Measurements from ENCODE around the gene CPPED1. TPM values are rescaled to one million over a fixed set of nuclear protein-coding genes. Genes with fewer than 3 reads are reported as not detected.
A peak's percentile ranks its signal among the peaks of the same experiment; 100 is the strongest.

Gene CPPED1
- total RNA-seq, 1 donor from 2014 or later: 9.0 TPM

DNA sequence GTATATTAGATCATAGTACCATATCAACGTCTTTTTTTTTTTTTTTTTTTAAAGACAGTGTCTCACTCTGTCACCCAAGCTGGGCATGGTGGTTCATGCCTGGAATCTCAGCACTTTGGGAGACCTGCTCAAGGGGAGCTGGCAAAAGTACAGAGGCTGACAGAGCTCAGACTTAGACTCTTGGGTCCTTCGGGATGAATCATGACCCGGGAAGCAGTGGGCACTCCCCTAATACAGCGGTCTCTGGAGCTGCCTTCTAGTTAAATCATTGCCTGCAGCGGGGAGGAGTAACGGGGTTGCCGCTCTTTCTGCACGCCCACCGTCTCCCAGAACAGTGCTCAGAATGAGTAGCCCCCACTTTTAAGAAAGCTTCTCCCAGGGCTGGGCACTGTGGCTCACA is 174.4 kb downstream of the CPPED1 start:
- intact Hi-C loops (cut with micrococcal nuclease): loop anchor here (1.0 kb wide), 1 partner anchor 20 kb away; no protein-coding TSS in a partner anchor
- Mint-ChIP-seq H3K27me3 (ENCODE audit: low read depth) (peaks cover 19% of the 10 kb centered on the region), H3K36me3 (ENCODE audit: low read depth) (no peaks in the 10 kb centered on the region), H3K4me1 (ENCODE audit: low read depth) (no peaks in the 10 kb centered on the region), H3K4me3 (ENCODE audit: low read depth) (no peak overlapping the region), H3K9me3 (no peaks in the 10 kb centered on the region), H3K27ac (no peak overlapping the region)
- no peak for DNase-seq (ENCODE audit: low spot score)

DNA sequence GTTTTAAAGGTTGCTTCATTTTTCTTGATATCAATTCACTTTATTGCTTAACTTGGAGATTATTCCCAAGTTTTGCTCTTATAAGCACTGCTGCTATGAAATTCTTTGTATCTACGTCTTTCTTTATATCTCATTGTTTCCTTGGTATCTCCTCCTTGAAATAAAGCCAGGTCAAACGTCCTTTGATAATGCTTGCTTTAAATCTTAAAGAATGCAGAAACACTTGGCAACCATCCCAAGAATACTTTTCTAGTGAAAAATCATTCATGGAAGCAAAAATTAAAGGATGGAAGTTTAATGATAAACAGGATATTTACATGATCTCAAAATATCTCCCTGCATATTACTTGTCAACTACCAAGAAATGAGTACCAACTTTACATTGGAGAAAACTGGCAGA is 175.2 kb downstream of the CPPED1 start:
- no peak for DNase-seq (ENCODE audit: low spot score)
- intact Hi-C loops (cut with micrococcal nuclease): no loop called here
- Mint-ChIP-seq H3K4me1 (ENCODE audit: low read depth) (no peaks in the 10 kb centered on the region), H3K9me3 (no peaks in the 10 kb centered on the region), H3K27ac (no peak overlapping the region), H3K27me3 (ENCODE audit: low read depth) (peaks cover 18% of the 10 kb centered on the region), H3K36me3 (ENCODE audit: low read depth) (no peaks in the 10 kb centered on the region), H3K4me3 (ENCODE audit: low read depth) (no peak overlapping the region)

DNA sequence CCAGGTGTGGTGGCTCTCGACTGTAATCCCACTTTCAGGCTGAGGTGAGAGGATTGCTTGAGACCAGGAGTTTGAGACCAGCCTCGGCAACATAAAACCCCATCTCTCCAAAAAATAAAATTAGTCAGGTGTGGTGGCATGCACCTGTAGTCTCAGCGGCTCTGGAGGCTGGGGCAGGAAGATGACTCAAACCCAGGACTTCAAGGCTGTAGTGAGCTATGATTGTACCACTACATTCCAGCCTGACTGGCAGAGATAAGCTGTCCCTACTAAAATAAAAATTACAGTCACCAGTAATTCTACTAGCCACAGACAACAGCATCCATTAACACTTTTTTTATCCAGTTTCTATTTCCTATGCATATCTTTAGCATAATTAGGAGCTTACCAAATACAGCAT is 176.3 kb downstream of the CPPED1 start:
- intact Hi-C loops (cut with micrococcal nuclease): no loop called here
- Mint-ChIP-seq H3K4me1 (ENCODE audit: low read depth) (no peaks in the 10 kb centered on the region), H3K36me3 (ENCODE audit: low read depth) (no peaks in the 10 kb centered on the region), H3K9me3 (no peaks in the 10 kb centered on the region), H3K4me3 (ENCODE audit: low read depth) (no peak overlapping the region), H3K27me3 (ENCODE audit: low read depth) (peaks cover 7% of the 10 kb centered on the region), H3K27ac (no peak overlapping the region)
- DNase-seq (ENCODE audit: low spot score): no peak

DNA sequence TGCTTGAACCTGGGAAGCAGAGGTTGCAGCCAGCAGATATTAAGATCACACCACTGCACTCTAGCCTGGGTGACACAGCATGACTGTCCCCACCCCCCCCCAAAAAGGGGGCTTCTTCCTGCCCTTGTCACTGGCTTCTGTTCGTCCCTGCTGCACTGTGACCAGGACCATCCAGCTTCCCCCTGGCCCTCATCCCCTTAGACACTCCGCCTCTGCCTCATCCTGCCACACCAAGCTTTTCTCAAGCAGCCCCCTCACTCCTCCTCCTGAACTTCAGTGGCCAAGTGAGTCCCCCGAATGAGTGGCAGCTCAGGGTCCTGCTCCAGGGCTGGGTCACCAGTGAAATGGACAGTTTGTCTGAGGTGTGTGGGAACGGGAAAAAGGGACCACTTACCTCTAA is 177.3 kb downstream of the CPPED1 start:
- DNase-seq (ENCODE audit: low spot score): no peak
- no peaks in the 10 kb centered on the region for H3K9me3 Mint-ChIP-seq
- H3K4me3 Mint-ChIP-seq (ENCODE audit: low read depth): no peak overlapping the region
- intact Hi-C loops (cut with micrococcal nuclease): no loop called here
- H3K36me3 Mint-ChIP-seq (ENCODE audit: low read depth): no peaks in the 10 kb centered on the region
- no peaks in the 10 kb centered on the region for H3K4me1 Mint-ChIP-seq (ENCODE audit: low read depth)
- no peak overlapping the region for H3K27ac Mint-ChIP-seq
- H3K27me3 Mint-ChIP-seq (ENCODE audit: low read depth): peaks cover 7% of the 10 kb centered on the region

DNA sequence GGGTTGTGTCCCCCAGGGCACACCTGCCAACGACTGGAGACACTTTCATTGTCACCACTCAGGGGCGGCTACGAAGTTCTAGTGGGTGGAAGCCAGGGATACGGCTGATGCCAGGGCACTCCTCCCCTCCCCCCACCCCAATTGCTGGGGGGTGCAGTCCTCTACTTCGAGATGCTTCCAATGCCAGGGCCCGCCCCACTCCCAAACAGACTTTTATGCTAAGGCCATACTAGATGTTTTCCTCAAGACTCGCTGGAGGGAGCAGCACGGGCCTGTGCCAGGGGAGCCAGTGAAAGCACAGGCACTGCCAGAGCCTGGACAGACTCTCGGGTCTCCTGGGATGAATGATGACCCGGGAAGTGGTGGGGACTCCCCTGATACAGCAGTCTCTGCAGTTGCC is 178.0 kb downstream of the CPPED1 start:
- Mint-ChIP-seq H3K27ac (no peak overlapping the region), H3K4me3 (ENCODE audit: low read depth) (no peak overlapping the region), H3K36me3 (ENCODE audit: low read depth) (no peaks in the 10 kb centered on the region), H3K9me3 (no peaks in the 10 kb centered on the region), H3K4me1 (ENCODE audit: low read depth) (no peaks in the 10 kb centered on the region), H3K27me3 (ENCODE audit: low read depth) (peaks cover 7% of the 10 kb centered on the region)
- no peak for DNase-seq (ENCODE audit: low spot score)
- intact Hi-C loops (cut with micrococcal nuclease): no loop called here

DNA sequence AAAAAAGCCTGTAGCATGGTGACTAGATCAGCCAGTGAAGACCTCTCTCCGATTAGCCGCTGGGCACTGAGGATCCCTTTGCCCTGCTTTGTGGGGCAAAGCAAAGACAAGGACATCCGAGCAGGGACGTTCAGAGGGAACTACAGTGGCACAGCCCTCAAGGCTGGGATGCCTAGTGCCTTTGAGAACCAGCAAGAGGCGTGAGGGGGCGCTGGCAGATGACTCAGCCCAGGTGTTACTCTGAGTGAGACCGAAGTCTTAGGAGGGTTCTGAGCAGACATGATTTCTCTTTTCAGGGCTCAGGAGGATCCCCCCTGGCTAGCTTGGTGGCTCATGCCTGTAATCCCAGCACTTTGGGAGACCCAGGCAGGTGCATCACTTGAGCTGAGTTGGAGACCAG is 178.6 kb downstream of the CPPED1 start:
- no peak overlapping the region for H3K27ac Mint-ChIP-seq
- no peak overlapping the region for H3K4me3 Mint-ChIP-seq (ENCODE audit: low read depth)
- H3K9me3 Mint-ChIP-seq: no peaks in the 10 kb centered on the region
- H3K4me1 Mint-ChIP-seq (ENCODE audit: low read depth): no peaks in the 10 kb centered on the region
- H3K36me3 Mint-ChIP-seq (ENCODE audit: low read depth): no peaks in the 10 kb centered on the region
- intact Hi-C loops (cut with micrococcal nuclease): no loop called here
- H3K27me3 Mint-ChIP-seq (ENCODE audit: low read depth): peaks cover 7% of the 10 kb centered on the region
- no peak for DNase-seq (ENCODE audit: low spot score)

DNA sequence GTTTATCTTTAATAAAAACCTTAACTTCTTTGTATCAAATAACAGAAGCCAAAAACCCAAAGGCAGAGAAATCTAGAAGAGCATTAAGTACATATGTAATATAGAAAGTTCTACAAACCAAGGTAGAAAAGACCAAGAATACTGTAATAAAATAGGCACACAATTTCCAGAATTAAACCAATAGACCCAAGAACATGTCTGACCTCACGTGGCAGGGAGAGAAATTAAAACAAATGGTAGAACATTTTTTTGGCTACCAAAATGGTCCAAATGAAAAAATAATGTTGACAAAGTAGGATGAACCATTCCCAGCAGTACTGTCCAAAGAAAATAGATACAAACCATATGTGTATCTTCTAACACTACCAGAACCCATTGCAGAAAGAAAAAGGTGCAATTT is 183.5 kb downstream of the CPPED1 start:
- H3K4me3 Mint-ChIP-seq (ENCODE audit: low read depth): no peak overlapping the region
- H3K4me1 Mint-ChIP-seq (ENCODE audit: low read depth): peaks cover 11% of the 10 kb centered on the region
- H3K9me3 Mint-ChIP-seq: no peaks in the 10 kb centered on the region
- H3K36me3 Mint-ChIP-seq (ENCODE audit: low read depth): no peaks in the 10 kb centered on the region
- H3K27me3 Mint-ChIP-seq (ENCODE audit: low read depth): no peaks in the 10 kb centered on the region
- intact Hi-C loops (cut with micrococcal nuclease): no loop called here
- DNase-seq (ENCODE audit: low spot score): no peak
- H3K27ac Mint-ChIP-seq: no peak overlapping the region

DNA sequence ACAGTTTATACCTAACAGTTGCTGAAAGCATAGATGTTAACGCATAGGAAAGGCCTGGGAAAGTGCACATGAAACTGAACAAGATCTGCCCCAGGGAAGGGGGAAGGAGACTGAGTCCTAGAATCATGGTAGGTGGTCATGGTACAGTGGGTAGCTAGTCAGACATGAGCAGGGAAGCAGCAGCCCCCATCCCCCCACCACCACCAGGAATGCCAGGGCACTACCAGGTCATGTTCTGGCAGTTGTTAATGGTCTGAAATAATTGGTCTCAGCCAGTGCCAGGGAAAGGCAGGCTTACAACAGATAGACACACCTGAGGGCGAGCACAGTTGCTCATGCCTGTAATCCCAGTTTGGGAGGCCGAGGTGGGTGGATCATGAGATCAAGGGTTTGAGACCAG is 185.2 kb downstream of the CPPED1 start:
- H3K4me3 Mint-ChIP-seq (ENCODE audit: low read depth): no peak overlapping the region
- intact Hi-C loops (cut with micrococcal nuclease): no loop called here
- H3K27ac Mint-ChIP-seq: no peak overlapping the region

DNA sequence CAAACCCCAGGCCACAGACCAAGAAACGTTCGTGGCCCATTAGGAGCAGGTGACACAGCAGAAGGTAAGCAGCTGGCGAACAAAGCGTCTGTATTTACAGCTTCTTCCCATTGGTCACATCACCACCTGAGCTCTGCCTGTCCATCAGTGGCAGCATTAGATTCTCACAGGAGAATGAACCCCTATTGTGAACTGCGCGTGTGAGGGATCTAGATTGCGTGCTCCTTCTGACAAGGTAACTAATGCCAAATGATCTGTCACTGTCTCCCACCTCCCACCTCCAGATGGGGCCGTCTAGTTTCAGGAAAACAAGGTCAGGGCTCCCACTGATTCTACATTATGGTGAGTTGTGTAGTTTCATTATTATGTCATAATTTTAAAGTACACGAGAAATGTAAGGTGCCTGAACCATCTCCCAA is 186.3 kb downstream of the CPPED1 start:
- no peaks in the 10 kb centered on the region for H3K9me3 Mint-ChIP-seq
- intact Hi-C loops (cut with micrococcal nuclease): no loop called here
- no peaks in the 10 kb centered on the region for H3K36me3 Mint-ChIP-seq (ENCODE audit: low read depth)
- no peak overlapping the region for H3K27ac Mint-ChIP-seq
- H3K4me3 Mint-ChIP-seq (ENCODE audit: low read depth): no peak overlapping the region
- peaks cover 27% of the 10 kb centered on the region for H3K4me1 Mint-ChIP-seq (ENCODE audit: low read depth)
- DNase-seq (ENCODE audit: low spot score): no peak
- H3K27me3 Mint-ChIP-seq (ENCODE audit: low read depth): no peaks in the 10 kb centered on the region

More for the DNA sequence above, 185.2 kb downstream of the CPPED1 start:
- DNase-seq (ENCODE audit: low spot score): no peak
- Mint-ChIP-seq H3K36me3 (ENCODE audit: low read depth) (no peaks in the 10 kb centered on the region), H3K4me1 (ENCODE audit: low read depth) (peaks cover 16% of the 10 kb centered on the region), H3K9me3 (no peaks in the 10 kb centered on the region), H3K27me3 (ENCODE audit: low read depth) (no peaks in the 10 kb centered on the region)

DNA sequence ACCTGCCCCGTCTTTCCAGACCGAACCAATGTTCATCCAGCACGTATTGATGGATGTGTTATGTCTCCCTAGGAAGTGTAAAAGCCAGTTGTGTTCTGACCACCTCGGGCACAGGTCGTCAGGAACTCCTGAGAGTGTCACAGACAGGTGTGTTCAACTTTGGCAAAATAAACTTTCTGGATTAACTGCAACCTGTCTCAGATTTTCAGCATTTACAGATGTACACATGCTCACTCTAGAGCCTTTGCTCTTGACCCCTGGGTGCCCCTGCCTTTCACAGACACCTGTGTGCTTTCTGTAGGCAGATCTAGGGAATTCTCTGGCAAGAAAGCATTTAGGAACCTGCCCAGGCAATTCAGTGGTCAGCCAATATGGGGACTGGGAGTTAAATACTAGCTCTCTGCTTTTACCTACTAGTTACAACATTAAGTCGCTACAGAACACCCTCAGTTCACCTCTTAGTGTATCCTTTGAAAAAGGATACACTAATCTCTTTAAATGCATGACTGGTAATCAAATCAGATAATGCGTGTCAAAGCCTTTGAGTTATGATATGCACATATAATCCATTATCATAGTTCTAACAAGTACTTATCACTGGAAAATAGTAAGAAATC is 188.9 kb downstream of the CPPED1 start:
- H3K4me1 Mint-ChIP-seq (ENCODE audit: low read depth): peaks cover 27% of the 10 kb centered on the region
- no peaks in the 10 kb centered on the region for H3K27me3 Mint-ChIP-seq (ENCODE audit: low read depth)
- DNase-seq (ENCODE audit: low spot score): no peak
- no peaks in the 10 kb centered on the region for H3K36me3 Mint-ChIP-seq (ENCODE audit: low read depth)
- intact Hi-C loops (cut with micrococcal nuclease): loop anchor here (5.0 kb wide), 1 partner anchor 138 kb away; no protein-coding TSS in a partner anchor
- H3K4me3 Mint-ChIP-seq (ENCODE audit: low read depth): no peak overlapping the region
- no peak overlapping the region for H3K27ac Mint-ChIP-seq
- no peaks in the 10 kb centered on the region for H3K9me3 Mint-ChIP-seq

DNA sequence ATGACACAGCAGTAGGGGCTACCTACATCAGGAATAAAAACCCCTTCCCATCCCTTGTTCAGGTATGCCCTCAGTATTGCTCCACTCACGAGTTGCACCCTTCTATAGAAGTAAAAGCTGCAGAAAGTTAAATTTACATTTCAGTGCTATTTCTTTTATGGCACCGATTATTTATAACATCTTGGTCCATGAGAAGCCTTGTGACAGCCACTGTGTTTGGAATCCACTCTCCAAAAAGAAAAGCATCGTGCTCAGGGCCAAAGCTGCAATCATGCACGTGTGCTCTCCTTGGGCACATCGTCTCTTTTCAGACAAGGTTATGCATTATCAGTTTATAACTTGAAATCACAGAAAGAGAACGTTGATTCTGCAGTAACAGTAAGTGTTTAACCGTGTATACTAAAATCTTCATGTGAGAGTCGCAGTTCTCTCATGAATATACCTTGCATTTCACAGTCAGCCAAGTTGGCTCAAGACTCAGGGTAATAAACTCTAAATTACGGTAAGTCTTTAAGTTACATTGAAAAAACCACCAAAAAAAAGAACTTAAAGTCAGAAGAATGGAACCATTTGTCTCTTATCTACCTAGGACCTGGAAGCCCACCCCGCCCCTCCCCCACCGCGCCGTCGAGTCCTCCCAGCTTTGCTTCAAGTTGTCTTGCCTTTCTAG is 189.6 kb downstream of the CPPED1 start:
- Mint-ChIP-seq H3K27me3 (ENCODE audit: low read depth) (no peaks in the 10 kb centered on the region), H3K4me3 (ENCODE audit: low read depth) (no peak overlapping the region), H3K9me3 (peaks cover under 1% of the 10 kb centered on the region), H3K27ac (no peak overlapping the region), H3K4me1 (ENCODE audit: low read depth) (peaks cover 27% of the 10 kb centered on the region), H3K36me3 (ENCODE audit: low read depth) (no peaks in the 10 kb centered on the region)
- DNase-seq (ENCODE audit: low spot score): no peak
- intact Hi-C loops (cut with micrococcal nuclease): loop anchor here (1.0 to 5.0 kb wide), 3 partner anchors 32 to 138 kb away; no protein-coding TSS in a partner anchor

DNA sequence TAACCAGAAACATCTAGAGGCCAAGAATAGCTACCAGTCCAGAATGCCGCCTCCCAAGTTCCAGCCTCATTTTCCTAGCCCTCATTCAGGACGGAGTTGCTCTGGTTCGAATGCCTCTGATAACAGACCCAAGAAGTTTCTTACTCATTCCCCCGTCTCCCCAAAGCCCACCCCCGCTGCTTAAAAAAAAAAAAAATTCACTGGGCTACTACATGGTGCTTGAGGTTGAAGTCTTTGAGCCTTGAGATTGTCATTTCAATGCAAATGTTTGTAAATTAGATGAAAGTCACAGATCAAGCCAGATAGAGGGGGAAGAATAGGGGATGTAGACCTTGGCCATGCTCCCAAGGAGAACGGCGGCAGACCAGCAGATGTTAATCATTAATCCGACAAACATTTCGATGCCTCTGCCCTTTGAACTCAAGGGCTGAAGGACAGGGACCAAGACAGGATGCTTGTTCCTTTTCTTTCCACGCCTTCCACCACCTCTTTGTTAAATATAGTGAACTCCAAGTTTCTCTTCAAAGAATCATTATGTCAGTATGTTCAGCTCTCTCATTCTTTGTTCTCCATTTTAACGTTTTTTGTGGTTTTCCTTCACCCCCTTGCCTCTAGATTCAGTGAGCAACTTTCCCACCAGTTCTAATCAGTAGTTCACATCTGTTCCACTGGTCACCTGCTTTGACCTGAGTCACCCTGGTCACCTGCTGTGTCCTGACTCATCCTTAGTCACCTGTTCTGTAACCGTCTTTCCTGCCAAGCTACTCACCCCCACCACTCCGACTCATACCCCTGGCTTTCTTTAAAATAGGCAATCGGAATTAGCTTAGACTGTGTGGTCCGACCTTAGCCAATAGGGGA is 190.3 kb downstream of the CPPED1 start:
- no peak for DNase-seq (ENCODE audit: low spot score)
- intact Hi-C loops (cut with micrococcal nuclease): loop anchor here (1.0 to 5.0 kb wide), 3 partner anchors 33 to 139 kb away; no protein-coding TSS in a partner anchor
- no peaks in the 10 kb centered on the region for H3K27me3 Mint-ChIP-seq (ENCODE audit: low read depth)
- no peaks in the 10 kb centered on the region for H3K36me3 Mint-ChIP-seq (ENCODE audit: low read depth)
- peaks cover 27% of the 10 kb centered on the region for H3K4me1 Mint-ChIP-seq (ENCODE audit: low read depth)
- H3K4me3 Mint-ChIP-seq (ENCODE audit: low read depth): no peak overlapping the region
- peaks cover 5% of the 10 kb centered on the region for H3K9me3 Mint-ChIP-seq
- H3K27ac Mint-ChIP-seq: peak overlapping the region; percentile 59

Data from activated T-helper 2 cell treated with anti-CD3 and anti-CD28 coated beads, Interferon-gamma antibody, Interleukin-2, Interleukin-4, amounts not matched to agents 10 μg/mL and 5 μg/mL and 100 μg/mL, durations not matched to agents 14 hours and 24 hours and 36 hours (primary cell).